HEK293 (cell line): ENCODE results near the gene DPF3.

ENCODE experiments used
- CTCF ChIA-PET: fragments of 350-600 bp; formaldehyde crosslinking; extraction: SDS; loops from one replicate; lab custom pipeline; 2021; ENCODE audit warnings: antibody characterized with exemption; lab: Yijun Ruan, JAX
- POLR2A ChIA-PET: fragments of 300-600 bp; formaldehyde crosslinking; extraction: SDS; loops from one replicate; lab custom pipeline; 2020; ENCODE audit warnings: antibody characterized with exemption, inconsistent platforms; lab: Yijun Ruan, JAX
- H3K27ac ChIP-seq: fragments of 200-500 bp; sonication (Bioruptor generic); 2 replicates; pipeline ENCODE4 v1.5.1; 2014; ENCODE audit warnings: low read depth, low read length, control low read depth, inconsistent platforms; ENCODE audit errors: extremely low read depth
- H3K36me3 ChIP-seq, 2 experiments: fragments of 200-500 bp in 1 of 2; sonication (Bioruptor generic) in 1 of 2; 1 replicate in 1 of 2; 2 replicates in 1 of 2; pipeline ENCODE4 v1.5.1; 2014 to 2017; ENCODE audit warnings: inconsistent platforms in 2 of 2, low read length in 2 of 2; ENCODE audit not compliant: control insufficient read depth in 2 of 2, insufficient read depth in 1 of 2
- H3K4me1 ChIP-seq: fragments of 200-500 bp; sonication (Bioruptor generic); 2 replicates; pipeline ENCODE4 v1.5.1; 2014; ENCODE audit warnings: mild to moderate bottlenecking, low read length, inconsistent platforms; ENCODE audit not compliant: control insufficient read depth, insufficient read depth
- H3K4me3 ChIP-seq: 2 replicates; pipeline ENCODE4 v1.5.1; 2011; ENCODE audit warnings: low read depth, mild to moderate bottlenecking, control low read depth, low read length, moderate library complexity
- H3K9me3 ChIP-seq: fragments of 200-500 bp; sonication (Bioruptor generic); 2 replicates; pipeline ENCODE4 v1.5.1; 2014; ENCODE audit warnings: low read depth, low read length, inconsistent platforms; ENCODE audit not compliant: control insufficient read depth, insufficient read depth
- CTCF ChIP-seq: fragments of 450-650 bp; formaldehyde crosslinking; IDR thresholded peaks from 2 replicates; pipeline ENCODE4 v1.5.1; 2016; ENCODE audit warnings: missing biosample characterization, missing genetic modification characterization
- GLIS2 ChIP-seq: fragments of 450-650 bp; formaldehyde crosslinking; IDR thresholded peaks from 2 replicates; pipeline ENCODE4 v1.5.1; 2016; ENCODE audit warnings: missing biosample characterization, missing genetic modification characterization
- HOXA7 ChIP-seq: sonication (generic); formaldehyde crosslinking; IDR thresholded peaks from 2 replicates; pipeline ENCODE4 v1.8.1; 2022; ENCODE audit warnings: missing genetic modification reagents, borderline replicate concordance
- INSM2 ChIP-seq: fragments of 450-650 bp; formaldehyde crosslinking; IDR thresholded peaks from 2 replicates; pipeline ENCODE4 v1.5.1; 2016; ENCODE audit warnings: missing biosample characterization, missing genetic modification characterization
- KLF16 ChIP-seq: fragments of 450-650 bp; formaldehyde crosslinking; IDR thresholded peaks from 2 replicates; pipeline ENCODE4 v1.5.1; 2017; ENCODE audit warnings: missing biosample characterization, missing genetic modification characterization
- ZBTB48 ChIP-seq: fragments of 450-650 bp; formaldehyde crosslinking; IDR thresholded peaks from 2 replicates; pipeline ENCODE4 v1.5.1; 2016; ENCODE audit warnings: missing biosample characterization, missing genetic modification characterization
- ZBTB49 ChIP-seq: fragments of 450-650 bp; formaldehyde crosslinking; IDR thresholded peaks from 2 replicates; pipeline ENCODE4 v1.5.1; 2016; ENCODE audit warnings: missing biosample characterization, missing genetic modification characterization, low read depth
- ZFP3 ChIP-seq: fragments of 450-650 bp; formaldehyde crosslinking; IDR thresholded peaks from 2 replicates; pipeline ENCODE4 v1.5.1; 2016; ENCODE audit warnings: low read depth, missing biosample characterization, missing genetic modification characterization
- ZNF146 ChIP-seq: fragments of 450-650 bp; formaldehyde crosslinking; IDR thresholded peaks from 2 replicates; pipeline ENCODE4 v1.5.1; 2016; ENCODE audit warnings: missing biosample characterization, missing genetic modification characterization
- ZNF19 ChIP-seq: fragments of 450-650 bp; formaldehyde crosslinking; IDR thresholded peaks from 2 replicates; pipeline ENCODE4; 2016; ENCODE audit warnings: missing biosample characterization, missing genetic modification characterization, low read depth
- ZNF302 ChIP-seq: fragments of 450-650 bp; formaldehyde crosslinking; IDR thresholded peaks from 2 replicates; pipeline ENCODE4 v1.5.1; 2016; ENCODE audit warnings: missing biosample characterization, missing genetic modification characterization, low read depth
- ZNF350 ChIP-seq: fragments of 450-650 bp; formaldehyde crosslinking; IDR thresholded peaks from 2 replicates; pipeline ENCODE4 v1.5.0; 2017; ENCODE audit warnings: missing biosample characterization, mild to moderate bottlenecking, missing genetic modification characterization
- ZNF398 ChIP-seq: fragments of 450-650 bp; formaldehyde crosslinking; IDR thresholded peaks from 2 replicates; pipeline ENCODE4 v1.5.1; 2017; ENCODE audit warnings: missing biosample characterization, missing genetic modification characterization
- ZNF473 ChIP-seq: fragments of 450-650 bp; formaldehyde crosslinking; IDR thresholded peaks from 2 replicates; pipeline ENCODE4 v1.5.1; 2017; ENCODE audit warnings: missing biosample characterization, missing genetic modification characterization
- ZNF514 ChIP-seq: fragments of 450-650 bp; formaldehyde crosslinking; IDR thresholded peaks from 2 replicates; pipeline ENCODE4 v1.5.1; 2016; ENCODE audit warnings: missing biosample characterization, missing genetic modification characterization
- ZNF621 ChIP-seq: fragments of 450-650 bp; formaldehyde crosslinking; IDR thresholded peaks from 2 replicates; pipeline ENCODE4 v1.5.1; 2017; ENCODE audit warnings: missing biosample characterization, missing genetic modification characterization
- ZNF76 ChIP-seq: fragments of 450-650 bp; formaldehyde crosslinking; IDR thresholded peaks from 2 replicates; pipeline ENCODE4; 2016; ENCODE audit warnings: low read depth, missing biosample characterization, missing genetic modification characterization, borderline replicate concordance

Gene DPF3

GRCh38 chr14:72920008-72920407, 26.1 kb upstream of the DPF3 start (continued):
- TF ChIP-seq ZNF398 (tag by site-specific recombination) (no peak), ZNF514 (tag by site-specific recombination) (no peak), HOXA7 (CRISPR knock-in tag) (no peak), ZNF302 (tag by site-specific recombination) (no peak), ZNF19 (tag by site-specific recombination) (no peak), ZNF621 (tag by site-specific recombination) (no peak)
- TF ChIP-seq, all 188 proteins: peak for 0

- TF ChIP-seq ZNF473 (tag by site-specific recombination) (no peak), ZNF146 (no peak), CTCF (tag by site-specific recombination) (no peak), KLF16 (tag by site-specific recombination) (no peak), ZNF76 (tag by site-specific recombination) (no peak), ZNF350 (tag by site-specific recombination) (no peak), ZFP3 (no peak), ZBTB49 (no peak), INSM2 (tag by site-specific recombination) (no peak), ZBTB48 (tag by site-specific recombination) (no peak), GLIS2 (tag by site-specific recombination) (no peak), HOXA7 (CRISPR knock-in tag) (no peak)
- TF ChIP-seq, all 188 proteins: peak for 0
- Histone ChIP-seq H3K4me3 (no peak overlapping the region), H3K4me1 (no peaks in the 10 kb centered on the region), H3K9me3 (no peaks in the 10 kb centered on the region), H3K36me3 (no peaks in the 10 kb centered on the region), H3K27ac (no peak overlapping the region)
- ChIA-PET POLR2A (interaction anchor here (0.7 kb wide), 1 partner anchor 10 kb away, joined by 4 read pairs; no protein-coding TSS in a partner anchor), CTCF (interaction anchor here (0.7 to 2.7 kb wide), 5 partner anchors 9 to 269 kb away, joined by 3 to 17 read pairs (median 4); no protein-coding TSS in a partner anchor)
These were observed 23.3 kb upstream of the DPF3 start for GRCh38 chr14:72917094-72917802.
